IgD-negative memory B cell (primary cell): ENCODE results near the gene GALC. TPM values are rescaled to one million over a fixed set of nuclear protein-coding genes. Genes with fewer than 3 reads are reported as not detected.

Source experiments
- H3K27ac Mint-ChIP-seq, 3 donors: one replicate each; pipeline ENCODE4 v1.8.0; 2020 to 2022; ENCODE audit warnings: mild to moderate bottlenecking in 3 of 3, mixed read lengths in 3 of 3, moderate library complexity in 1 of 3
- H3K27me3 Mint-ChIP-seq: one replicate; pipeline ENCODE4 v1.8.0; 2021; ENCODE audit warnings: mixed read lengths
- H3K36me3 Mint-ChIP-seq: one replicate; pipeline ENCODE4 v1.8.0; 2020; ENCODE audit warnings: mild to moderate bottlenecking, mixed read lengths
- H3K4me1 Mint-ChIP-seq, 3 donors: one replicate each; pipeline ENCODE4 v1.8.0; 2020 to 2022; ENCODE audit warnings: mixed read lengths in 3 of 3, mild to moderate bottlenecking in 1 of 3
- H3K4me3 Mint-ChIP-seq, 4 donors: one replicate each; pipeline ENCODE4 v1.8.0; 2020 to 2022; ENCODE audit warnings: mild to moderate bottlenecking in 4 of 4, mixed read lengths in 4 of 4, moderate library complexity in 3 of 4
- H3K9me3 Mint-ChIP-seq, 3 donors: one replicate each; pipeline ENCODE4 v1.8.0; 2020 to 2021; ENCODE audit warnings: mixed read lengths in 3 of 3, mild to moderate bottlenecking in 1 of 3
- polyA plus RNA-seq: library from polyadenylated mRNA; unstranded; fragments of 300-500 nt; fragmentation: Illumina TruSeq; gene quantifications from one replicate; pipeline ENCODE4 v1.2.3, GENCODE V29; 2021

GALC gene
- polyA plus RNA-seq, 1 donor from 2014 or later: 4.2 TPM

DNA sequence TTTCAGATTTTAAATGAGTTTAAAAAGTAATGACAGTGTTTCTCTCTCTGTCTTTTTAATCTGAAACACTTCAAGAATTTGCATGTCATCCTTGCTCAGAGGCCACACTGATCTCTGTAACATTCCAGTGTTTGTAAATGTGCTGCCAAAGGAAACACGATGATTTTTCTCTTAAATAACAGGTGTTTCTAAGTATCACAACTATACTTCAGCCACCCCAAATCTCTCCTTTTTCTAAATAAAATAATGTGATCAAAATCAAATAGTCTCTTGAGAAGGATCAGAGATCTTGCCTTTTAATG lies 3.3 kb upstream of the GALC start:
- Mint-ChIP-seq H3K27ac (peak overlapping the region in 2 of 3 donors; percentile 57 to 95), H3K4me3 (peak overlapping the region in 1 of 4 donors; percentile 56), H3K9me3 (peaks cover 0 to 1% (median 0%) of the 10 kb centered on the region in 3 donors), H3K36me3 (peaks cover 3% of the 10 kb centered on the region), H3K4me1 (peaks cover 31 to 52% (median 50%) of the 10 kb centered on the region in 3 donors), H3K27me3 (no peaks in the 10 kb centered on the region)

- Mint-ChIP-seq H3K4me1 (peaks cover 33 to 52% (median 45%) of the 10 kb centered on the region in 3 donors), H3K4me3 (peak overlapping the region; percentile 6 to 98 (median 80))
Observed at GRCh38 chr14:87995500-87996290, 2.7 kb upstream of the GALC start.

DNA sequence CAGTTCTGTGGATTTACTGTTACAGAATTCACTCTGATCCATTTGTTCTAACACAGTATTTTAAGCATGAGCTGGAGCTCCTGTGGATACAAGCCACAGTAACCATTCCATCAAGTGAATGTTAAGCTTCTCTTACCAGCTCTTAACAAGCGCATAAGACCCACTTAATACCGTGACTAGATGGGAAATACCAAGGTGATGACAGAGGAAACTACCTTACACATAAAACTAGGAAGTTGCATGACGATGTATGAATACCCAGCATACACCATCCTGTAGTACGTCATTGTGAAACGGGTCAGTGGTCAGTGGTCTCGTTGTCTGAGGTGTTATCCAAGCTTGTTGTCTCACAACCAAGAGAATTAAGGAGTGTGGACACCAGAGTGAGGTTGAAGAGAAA lies 2.0 kb upstream of the GALC start:
- peak overlapping the region; percentile 47 to 98 (median 80) for H3K4me3 Mint-ChIP-seq
- H3K27ac Mint-ChIP-seq: peak overlapping the region; percentile 95 to 99 (median 99)
- peaks cover 0 to 1% (median 0%) of the 10 kb centered on the region in 3 donors for H3K9me3 Mint-ChIP-seq
- peaks cover 3% of the 10 kb centered on the region for H3K36me3 Mint-ChIP-seq
- peaks cover 34 to 54% (median 45%) of the 10 kb centered on the region in 3 donors for H3K4me1 Mint-ChIP-seq
- H3K27me3 Mint-ChIP-seq: no peaks in the 10 kb centered on the region

More at GRCh38 chr14:87995500-87996290, 2.7 kb upstream of the GALC start:
- H3K36me3 Mint-ChIP-seq: peaks cover 3% of the 10 kb centered on the region
- no peaks in the 10 kb centered on the region for H3K27me3 Mint-ChIP-seq
- peaks cover 0 to 1% (median 0%) of the 10 kb centered on the region in 3 donors for H3K9me3 Mint-ChIP-seq
- H3K27ac Mint-ChIP-seq: peak overlapping the region; percentile 95 to 99 (median 99)

DNA sequence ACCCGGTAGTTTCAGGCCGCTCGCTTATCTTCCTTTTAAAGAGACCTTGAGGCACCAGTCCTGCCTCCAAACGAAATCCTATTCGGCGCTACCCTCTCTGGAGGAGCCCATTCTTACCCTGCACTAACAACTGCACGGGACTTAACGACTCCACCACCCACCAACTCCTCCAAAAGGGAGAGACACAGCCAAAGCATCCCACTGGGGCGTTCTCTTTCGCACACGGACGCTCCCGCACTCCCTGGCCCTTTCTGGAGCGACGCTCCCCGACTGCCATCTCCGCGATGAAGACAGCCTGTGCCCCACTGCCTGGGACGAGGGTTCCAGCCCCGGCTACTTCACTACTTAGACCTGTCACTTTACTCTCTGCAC lies 650 bp downstream of the GALC start:
- no peaks in the 10 kb centered on the region for H3K27me3 Mint-ChIP-seq
- peaks cover 29 to 43% (median 37%) of the 10 kb centered on the region in 3 donors for H3K4me1 Mint-ChIP-seq
- peak overlapping the region; percentile 97 to 98 (median 97) for H3K4me3 Mint-ChIP-seq
- peaks cover 3% of the 10 kb centered on the region for H3K36me3 Mint-ChIP-seq
- H3K27ac Mint-ChIP-seq: peak overlapping the region; percentile 92 to 99 (median 95)
- peaks cover 0 to 1% (median 0%) of the 10 kb centered on the region in 3 donors for H3K9me3 Mint-ChIP-seq

DNA sequence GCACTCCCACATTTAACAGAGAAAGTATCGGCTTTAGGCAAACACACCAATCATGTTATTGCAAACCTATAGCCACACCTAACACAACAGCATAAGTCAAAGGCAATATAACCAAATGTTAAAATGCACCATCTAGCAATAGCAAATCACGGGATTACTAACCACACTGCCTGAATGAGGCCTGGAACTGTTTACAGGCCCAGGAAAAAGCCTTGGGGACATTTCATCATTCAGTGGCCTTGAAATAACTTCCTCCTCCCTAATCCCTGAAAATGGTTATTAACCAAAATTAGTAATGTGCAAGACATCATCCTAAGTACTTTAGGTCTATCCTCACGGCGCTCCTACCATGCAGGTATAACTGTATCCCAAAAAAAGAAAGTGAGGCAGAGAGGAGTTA lies 2.3 kb downstream of the GALC start:
- H3K36me3 Mint-ChIP-seq: peaks cover 7% of the 10 kb centered on the region
- H3K9me3 Mint-ChIP-seq: peaks cover 0 to 1% (median 0%) of the 10 kb centered on the region in 3 donors
- H3K4me1 Mint-ChIP-seq: peaks cover 29 to 39% (median 34%) of the 10 kb centered on the region in 3 donors
- H3K27ac Mint-ChIP-seq: peak overlapping the region in 1 of 3 donors; percentile 37
- H3K4me3 Mint-ChIP-seq: peak overlapping the region in 2 of 4 donors; percentile 28 to 30
- no peaks in the 10 kb centered on the region for H3K27me3 Mint-ChIP-seq

DNA sequence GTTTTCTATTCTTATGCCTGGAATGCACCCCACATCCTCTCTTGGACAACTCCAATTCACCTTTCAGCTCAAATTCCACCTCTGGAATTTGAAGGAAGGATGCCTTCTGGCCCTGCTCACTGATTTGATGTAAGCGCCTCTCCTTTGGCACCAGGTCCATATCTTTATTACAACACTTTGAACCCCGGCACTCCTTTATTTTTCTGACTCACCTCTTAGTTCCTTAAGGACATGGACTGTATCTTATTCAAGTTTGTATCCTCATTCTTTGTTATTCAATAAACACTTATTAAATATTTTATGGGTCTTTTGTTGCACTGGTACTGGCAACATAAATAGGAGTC lies 3.1 kb downstream of the GALC start:
- Mint-ChIP-seq H3K27me3 (no peaks in the 10 kb centered on the region), H3K27ac (no peak overlapping the region), H3K4me1 (peaks cover 24 to 31% (median 28%) of the 10 kb centered on the region in 3 donors), H3K36me3 (peaks cover 7% of the 10 kb centered on the region), H3K4me3 (no peak overlapping the region), H3K9me3 (no peaks in the 10 kb centered on the region)

- Mint-ChIP-seq H3K27me3 (no peaks in the 10 kb centered on the region), H3K27ac (no peak overlapping the region), H3K4me1 (peaks cover 21 to 26% (median 24%) of the 10 kb centered on the region in 3 donors), H3K9me3 (no peaks in the 10 kb centered on the region), H3K36me3 (peaks cover 7% of the 10 kb centered on the region), H3K4me3 (no peak overlapping the region)
Observed at GRCh38 chr14:87989221-87989955, 3.6 kb downstream of the GALC start.

DNA sequence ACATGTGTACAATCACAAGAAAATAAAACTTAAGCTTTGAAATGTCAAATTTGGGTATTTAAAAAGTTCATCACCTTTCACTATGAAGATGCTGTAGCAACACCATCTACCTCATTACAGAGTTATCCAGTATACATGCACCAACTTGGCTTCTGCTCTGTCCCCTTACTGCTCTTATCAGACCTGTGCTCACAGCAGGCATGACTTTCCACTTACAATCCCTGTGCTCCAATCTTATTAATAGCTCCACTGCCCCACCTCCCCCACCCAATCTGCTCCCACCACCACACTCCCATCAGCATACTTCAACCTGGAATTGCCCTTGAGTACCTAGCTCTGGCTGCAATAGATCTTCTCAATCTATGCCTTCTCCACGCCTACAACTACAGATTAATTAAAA lies 13.3 kb downstream of the GALC start:
- H3K36me3 Mint-ChIP-seq: peaks cover 9% of the 10 kb centered on the region
- H3K9me3 Mint-ChIP-seq: peaks cover 0 to 1% (median 0%) of the 10 kb centered on the region in 3 donors
- H3K4me1 Mint-ChIP-seq: no peaks in the 10 kb centered on the region
- no peaks in the 10 kb centered on the region for H3K27me3 Mint-ChIP-seq
- no peak overlapping the region for H3K4me3 Mint-ChIP-seq
- H3K27ac Mint-ChIP-seq: no peak overlapping the region

GRCh38 chr14:87975636-87976035 lies 17.3 kb downstream of the GALC start:
- Mint-ChIP-seq H3K4me3 (no peak overlapping the region), H3K4me1 (no peaks in the 10 kb centered on the region), H3K36me3 (peaks cover 9% of the 10 kb centered on the region), H3K9me3 (peaks cover 0 to 1% (median 0%) of the 10 kb centered on the region in 3 donors), H3K27ac (no peak overlapping the region), H3K27me3 (no peaks in the 10 kb centered on the region)

- H3K36me3 Mint-ChIP-seq: peaks cover 9% of the 10 kb centered on the region
- H3K9me3 Mint-ChIP-seq: no peaks in the 10 kb centered on the region
- H3K27ac Mint-ChIP-seq: peak overlapping the region in 1 of 3 donors; percentile 69
- H3K4me1 Mint-ChIP-seq: no peaks in the 10 kb centered on the region
- no peak overlapping the region for H3K4me3 Mint-ChIP-seq
- H3K27me3 Mint-ChIP-seq: no peaks in the 10 kb centered on the region
Observed at GRCh38 chr14:87971010-87971409, 22.0 kb downstream of the GALC start.

GRCh38 chr14:87967496-87967895 lies 25.5 kb downstream of the GALC start:
- H3K27ac Mint-ChIP-seq: no peak overlapping the region

DNA sequence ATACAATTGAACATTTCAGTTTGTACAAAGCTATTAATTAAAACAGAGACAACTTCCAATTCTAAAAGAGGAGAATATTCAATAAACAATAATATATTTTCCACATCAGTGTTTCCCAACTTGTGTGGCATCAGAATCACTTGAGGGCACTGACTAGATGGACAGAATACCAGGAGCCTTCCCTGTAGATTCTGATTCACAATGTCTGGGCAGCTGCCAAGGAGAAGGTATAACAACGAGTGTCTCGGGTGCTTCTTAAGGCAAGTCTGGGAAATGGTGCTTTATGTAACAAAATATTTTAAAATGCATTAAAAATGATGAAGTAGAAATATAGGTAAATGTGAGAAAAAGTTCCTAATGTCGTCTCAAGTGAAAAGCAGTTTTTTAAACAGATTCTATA lies 26.2 kb downstream of the GALC start:
- Mint-ChIP-seq H3K4me3 (no peak overlapping the region), H3K4me1 (peaks cover 0 to 1% (median 0%) of the 10 kb centered on the region in 3 donors), H3K27ac (no peak overlapping the region), H3K27me3 (no peaks in the 10 kb centered on the region), H3K36me3 (peaks cover 16% of the 10 kb centered on the region), H3K9me3 (peaks cover 0 to 2% (median 0%) of the 10 kb centered on the region in 3 donors)

More at GRCh38 chr14:87967496-87967895, 25.5 kb downstream of the GALC start:
- no peaks in the 10 kb centered on the region for H3K27me3 Mint-ChIP-seq
- peaks cover 14% of the 10 kb centered on the region for H3K36me3 Mint-ChIP-seq
- no peak overlapping the region for H3K4me3 Mint-ChIP-seq
- H3K4me1 Mint-ChIP-seq: peaks cover 0 to 1% (median 0%) of the 10 kb centered on the region in 3 donors
- peaks cover 0 to 2% (median 0%) of the 10 kb centered on the region in 3 donors for H3K9me3 Mint-ChIP-seq

DNA sequence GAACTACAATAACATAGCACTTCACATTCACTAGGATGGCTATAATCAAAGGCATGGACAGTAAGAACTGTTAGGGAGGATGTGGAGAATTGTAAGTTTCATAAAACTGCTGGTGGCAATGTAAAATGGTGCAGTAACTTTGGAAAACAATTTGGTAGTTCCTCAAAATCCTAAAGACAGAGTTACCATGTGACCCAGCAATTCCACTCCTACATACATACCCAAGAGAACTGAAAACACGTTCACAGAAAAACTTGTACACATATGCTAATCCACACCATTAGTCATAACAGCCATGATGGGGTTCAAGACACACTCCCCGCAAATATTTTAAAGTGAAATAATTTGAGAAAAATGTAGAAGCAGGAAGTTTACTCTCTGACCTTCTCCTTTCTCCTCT lies 31.7 kb downstream of the GALC start:
- H3K36me3 Mint-ChIP-seq: peaks cover 34% of the 10 kb centered on the region
- H3K27ac Mint-ChIP-seq: no peak overlapping the region
- H3K4me3 Mint-ChIP-seq: no peak overlapping the region
- H3K9me3 Mint-ChIP-seq: peaks cover 3 to 6% (median 5%) of the 10 kb centered on the region in 3 donors
- no peaks in the 10 kb centered on the region for H3K27me3 Mint-ChIP-seq
- H3K4me1 Mint-ChIP-seq: peaks cover 9 to 17% (median 12%) of the 10 kb centered on the region in 3 donors

DNA sequence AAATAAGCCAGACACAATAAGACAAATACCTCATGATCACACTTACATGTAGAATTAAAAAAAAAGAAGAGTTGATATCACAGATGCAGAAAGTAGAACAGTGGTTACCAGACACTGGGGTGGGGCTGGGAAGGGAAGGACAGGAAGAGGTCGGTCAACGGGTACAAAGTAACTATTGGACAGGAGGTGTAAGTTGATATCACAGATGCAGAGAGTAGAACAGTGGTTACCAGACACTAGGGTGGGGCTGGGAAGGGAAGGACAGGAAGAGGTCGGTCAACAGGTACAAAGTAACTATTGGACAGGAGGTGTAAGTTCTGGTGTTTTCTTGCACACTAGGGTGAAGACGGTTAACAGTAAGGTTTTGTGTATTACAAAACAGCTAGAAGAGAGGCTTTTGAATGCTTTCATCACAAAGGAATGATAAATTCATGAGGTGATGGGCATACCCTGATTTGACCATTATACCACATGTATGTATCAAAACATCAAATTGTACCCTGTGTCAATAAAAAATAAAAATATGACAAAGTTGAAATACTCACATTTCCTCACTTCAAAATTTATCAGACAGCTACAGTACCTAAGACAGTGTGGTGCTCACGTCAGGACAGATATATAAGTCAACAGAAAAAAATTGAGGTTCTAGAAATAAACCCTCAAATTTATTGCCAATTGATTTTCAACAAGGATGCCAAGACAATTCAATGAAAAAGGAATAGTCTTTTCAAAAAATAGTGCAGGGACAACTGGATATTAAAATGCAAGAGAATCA lies 32.8 kb downstream of the GALC start:
- Mint-ChIP-seq H3K27ac (peak overlapping the region; percentile 14 to 31 (median 16)), H3K9me3 (peaks cover 3 to 6% (median 5%) of the 10 kb centered on the region in 3 donors), H3K4me3 (peak overlapping the region in 1 of 4 donors; percentile 50), H3K27me3 (no peaks in the 10 kb centered on the region), H3K36me3 (peaks cover 34% of the 10 kb centered on the region), H3K4me1 (peaks cover 9 to 17% (median 12%) of the 10 kb centered on the region in 3 donors)
